OCI-LY3 (cell line): ENCODE results near the gene CISD3.

Experiments
- H2AFZ ChIP-seq: fragments of 200-600, 300-600 bp; shearing (Covaris generic); 2 replicates; pipeline ENCODE4 v1.6.0; 2014; ENCODE audit warnings: antibody characterized with exemption, low read depth, low read length
- H3K27ac ChIP-seq: fragments of 200-600, 300-600 bp; sonication (generic); 2 replicates; pipeline ENCODE4 v1.5.1; 2014; ENCODE audit warnings: mild to moderate bottlenecking, low read length, moderate library complexity, mixed read lengths
- H3K27me3 ChIP-seq: fragments of 200-600, 300-600 bp; sonication (generic); 2 replicates; pipeline ENCODE4 v1.6.1; 2014; ENCODE audit warnings: low read depth, low read length, mixed read lengths
- H3K36me3 ChIP-seq: fragments of 200-600, 300-600 bp; sonication (generic); replicated peaks from 2 replicates; pipeline ENCODE3; 2014; ENCODE audit warnings: low read depth, low read length, mixed read lengths
- H3K4me1 ChIP-seq: fragments of 300-600, 200-600 bp; sonication (generic); 2 replicates; pipeline ENCODE4 v1.6.1; 2014; ENCODE audit warnings: low read length, mixed read lengths
- H3K4me2 ChIP-seq: fragments of 200-600, 300-600 bp; sonication (generic); 2 replicates; pipeline ENCODE4 v1.6.1; 2014; ENCODE audit warnings: low read length, mixed read lengths
- H3K4me3 ChIP-seq: fragments of 300-600, 200-600 bp; sonication (generic); 2 replicates; pipeline ENCODE4 v1.5.1; 2014; ENCODE audit warnings: antibody characterized with exemption, mild to moderate bottlenecking, low read length, moderate library complexity
- H3K79me2 ChIP-seq: fragments of 300-600, 200-600 bp; shearing (Covaris generic); 2 replicates; pipeline ENCODE4 v1.6.1; 2014; ENCODE audit warnings: mild to moderate bottlenecking, low read length, mixed read lengths
- H3K9ac ChIP-seq: fragments of 300-600, 200-600 bp; shearing (Covaris generic); 2 replicates; pipeline ENCODE4 v1.6.0; 2014; ENCODE audit warnings: mild to moderate bottlenecking, low read length, moderate library complexity
- H3K9me3 ChIP-seq: fragments of 200-600, 300-600 bp; shearing (Covaris generic); 2 replicates; pipeline ENCODE4 v1.6.1; 2014; ENCODE audit warnings: low read length, mixed read lengths; ENCODE audit not compliant: insufficient read depth
- H4K20me1 ChIP-seq: fragments of 200-600, 300-600 bp; sonication (generic); 2 replicates; pipeline ENCODE4 v1.6.1; 2016; ENCODE audit warnings: low read length, mixed read lengths; ENCODE audit not compliant: insufficient read depth
- EZH2phosphoT487 ChIP-seq: fragments of 200-600 bp; shearing (Covaris generic); IDR thresholded peaks from 2 replicates; pipeline ENCODE4 v1.6.1; 2018; ENCODE audit warnings: antibody characterized with exemption, mixed run types, low read depth
- TF ChIP-seq, protein P1 (sequence below): fragments of 200-600, 300-600 bp; sonication (generic); IDR thresholded peaks from 2 replicates; pipeline ENCODE4 v1.5.1; 2014; ENCODE audit warnings: antibody characterized with exemption, low read length, low read depth

The CISD3 gene

GRCh38 chr17:38705803-38706504 lies 24.2 kb upstream of the CISD3 start:
- Histone ChIP-seq H3K27ac (peak overlapping the region; percentile 81), H4K20me1 (peaks cover 24% of the 10 kb centered on the region), H3K4me3 (peak overlapping the region; percentile 96), H3K4me1 (peaks cover 17% of the 10 kb centered on the region), H3K9me3 (no peaks in the 10 kb centered on the region), H3K36me3 (peaks cover 33% of the 10 kb centered on the region), H3K27me3 (no peaks in the 10 kb centered on the region), H3K79me2 (peaks cover 75% of the 10 kb centered on the region), H2AFZ (no peak overlapping the region), H3K9ac (peak overlapping the region; percentile 99), H3K4me2 (peak overlapping the region; percentile 94)
- no peak for TF ChIP-seq EZH2phosphoT487
- TF ChIP-seq, protein P1, sequence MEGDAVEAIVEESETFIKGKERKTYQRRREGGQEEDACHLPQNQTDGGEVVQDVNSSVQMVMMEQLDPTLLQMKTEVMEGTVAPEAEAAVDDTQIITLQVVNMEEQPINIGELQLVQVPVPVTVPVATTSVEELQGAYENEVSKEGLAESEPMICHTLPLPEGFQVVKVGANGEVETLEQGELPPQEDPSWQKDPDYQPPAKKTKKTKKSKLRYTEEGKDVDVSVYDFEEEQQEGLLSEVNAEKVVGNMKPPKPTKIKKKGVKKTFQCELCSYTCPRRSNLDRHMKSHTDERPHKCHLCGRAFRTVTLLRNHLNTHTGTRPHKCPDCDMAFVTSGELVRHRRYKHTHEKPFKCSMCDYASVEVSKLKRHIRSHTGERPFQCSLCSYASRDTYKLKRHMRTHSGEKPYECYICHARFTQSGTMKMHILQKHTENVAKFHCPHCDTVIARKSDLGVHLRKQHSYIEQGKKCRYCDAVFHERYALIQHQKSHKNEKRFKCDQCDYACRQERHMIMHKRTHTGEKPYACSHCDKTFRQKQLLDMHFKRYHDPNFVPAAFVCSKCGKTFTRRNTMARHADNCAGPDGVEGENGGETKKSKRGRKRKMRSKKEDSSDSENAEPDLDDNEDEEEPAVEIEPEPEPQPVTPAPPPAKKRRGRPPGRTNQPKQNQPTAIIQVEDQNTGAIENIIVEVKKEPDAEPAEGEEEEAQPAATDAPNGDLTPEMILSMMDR: no peak

DNA sequence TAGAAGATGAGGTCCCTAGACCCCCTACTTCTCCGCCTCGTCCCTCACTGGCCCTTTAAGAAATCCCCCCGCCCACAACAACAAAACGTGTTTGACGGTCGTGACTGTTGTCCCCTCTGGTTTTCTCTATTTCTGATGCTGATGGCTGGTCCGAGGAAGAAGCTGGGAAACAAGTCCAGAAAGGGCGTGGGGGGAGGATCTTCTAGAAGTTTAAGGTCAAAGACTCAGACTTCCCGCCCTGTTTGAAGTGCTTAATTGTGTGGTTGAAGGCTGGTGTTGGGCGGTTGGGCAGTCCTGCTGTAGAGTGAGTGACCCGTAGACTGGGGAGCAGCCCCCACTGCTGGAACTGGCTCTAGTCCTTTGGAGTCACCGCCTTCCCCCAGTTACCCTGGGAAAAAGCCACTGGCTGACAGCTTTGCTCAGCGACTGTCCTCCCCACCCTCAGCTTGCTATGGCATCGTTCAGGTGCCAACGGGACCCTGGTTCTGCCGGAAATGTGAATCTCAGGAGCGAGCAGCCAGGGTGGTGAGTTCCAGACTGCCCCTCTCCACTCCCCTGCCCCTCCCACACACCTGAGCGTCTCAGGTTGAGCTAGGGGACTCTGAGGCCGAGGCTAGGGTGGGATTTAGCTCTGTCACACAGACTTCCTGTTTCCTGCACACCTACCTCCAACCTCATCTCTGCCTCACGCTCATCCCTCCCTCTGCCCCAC lies 23.5 kb upstream of the CISD3 start:
- no peak overlapping the region for H2AFZ ChIP-seq

GRCh38 chr17:38707678-38708351 lies 22.3 kb upstream of the CISD3 start:
- Histone ChIP-seq H4K20me1 (peaks cover 24% of the 10 kb centered on the region), H3K9me3 (no peaks in the 10 kb centered on the region), H3K36me3 (peaks cover 46% of the 10 kb centered on the region), H3K27me3 (no peaks in the 10 kb centered on the region), H3K4me3 (no peak overlapping the region), H2AFZ (no peak overlapping the region), H3K27ac (no peak overlapping the region), H3K4me1 (peaks cover 9% of the 10 kb centered on the region), H3K79me2 (peaks cover 72% of the 10 kb centered on the region), H3K9ac (no peak overlapping the region), H3K4me2 (no peak overlapping the region)
- no peak for TF ChIP-seq EZH2phosphoT487
- TF ChIP-seq, protein P1: no peak

More for the DNA sequence above, 23.5 kb upstream of the CISD3 start:
- Histone ChIP-seq H3K27ac (peak overlapping the region; percentile 81), H4K20me1 (peaks cover 24% of the 10 kb centered on the region), H3K79me2 (peaks cover 75% of the 10 kb centered on the region), H3K27me3 (no peaks in the 10 kb centered on the region), H3K4me2 (peak overlapping the region; percentile 94), H3K4me3 (peak overlapping the region; percentile 96), H3K36me3 (peaks cover 35% of the 10 kb centered on the region), H3K4me1 (peaks cover 11% of the 10 kb centered on the region), H3K9ac (peak overlapping the region; percentile 99), H3K9me3 (no peaks in the 10 kb centered on the region)
- TF ChIP-seq, protein P1: no peak
- no peak for TF ChIP-seq EZH2phosphoT487
